GM18499 (cell line): ENCODE results near the gene ADORA3.

Source experiments
- ATAC-seq: cut with Tn5 transposase; IDR thresholded peaks from one replicate; pipeline ENCODE4 v1.9.1; 2021; ENCODE audit warnings: moderate number of reproducible peaks; ENCODE audit not compliant: insufficient read depth, unreplicated experiment

ADORA3 gene

DNA sequence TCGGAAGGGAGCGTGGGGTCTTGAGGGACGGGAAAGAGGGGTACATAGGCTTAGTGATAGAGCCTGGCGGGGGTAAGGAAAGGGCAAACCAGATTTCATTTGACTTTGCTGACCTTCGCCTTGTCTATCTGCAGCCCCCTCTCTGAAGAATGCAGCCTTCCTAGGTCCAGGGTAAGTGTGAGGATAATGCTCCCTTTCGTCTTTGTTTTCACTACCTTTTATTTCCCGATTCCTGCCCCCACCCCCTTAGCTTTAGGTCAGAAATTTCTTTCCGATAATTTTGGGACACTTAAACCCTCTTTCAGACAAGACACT is 53.8 kb downstream of the ADORA3 start:
- no peak for ATAC-seq
